T-helper 1 cell treated with Interleukin-12 subunit alpha and Interleukin-12 subunit beta and Interleukin-4 antibody, amounts not matched to agents 30 μg/mL and 1 μg/mL, for 36 hours (primary cell): ENCODE measurements around the gene NFATC4.
A peak's percentile ranks its signal among the peaks of the same experiment; 100 is the strongest.

Experiments
- H3K27ac Mint-ChIP-seq: one replicate; pipeline ENCODE4 v1.8.0; 2021; ENCODE audit warnings: mild to moderate bottlenecking, mixed read lengths
- H3K27me3 Mint-ChIP-seq: one replicate; pipeline ENCODE4 v1.8.0; 2021; ENCODE audit warnings: low read depth, mixed read lengths
- H3K36me3 Mint-ChIP-seq: one replicate; pipeline ENCODE4 v1.8.0; 2021; ENCODE audit warnings: low read depth, mixed read lengths
- H3K4me1 Mint-ChIP-seq: one replicate; pipeline ENCODE4 v1.8.0; 2021; ENCODE audit warnings: low read depth, mixed read lengths
- H3K4me3 Mint-ChIP-seq: one replicate; pipeline ENCODE4 v1.8.0; 2021; ENCODE audit warnings: mild to moderate bottlenecking, moderate library complexity, mixed read lengths
- H3K9me3 Mint-ChIP-seq: one replicate; pipeline ENCODE4 v1.8.0; 2021; ENCODE audit warnings: mixed read lengths

NFATC4 gene

GRCh38 chr14:24332268-24332993, 35.6 kb upstream of the NFATC4 start:
- Mint-ChIP-seq H3K27me3 (peaks cover 47% of the 10 kb centered on the region), H3K4me3 (peak overlapping the region; percentile 78), H3K36me3 (peaks cover 19% of the 10 kb centered on the region), H3K4me1 (peaks cover 37% of the 10 kb centered on the region), H3K27ac (peak overlapping the region; percentile 71), H3K9me3 (no peaks in the 10 kb centered on the region)

- Mint-ChIP-seq H3K4me3 (peak within 1 kb of the TSS; percentile 46), H3K36me3 (peaks cover 29% of the 10 kb centered on the region), H3K9me3 (no peaks in the 10 kb centered on the region), H3K4me1 (peaks cover 34% of the 10 kb centered on the region), H3K27me3 (peaks cover 46% of the 10 kb centered on the region), H3K27ac (no peak within 1 kb of the TSS)
These were observed 33.3 kb upstream of the NFATC4 start, which contains the start of gene ADCY4 for GRCh38 chr14:24334431-24335291. TSS of gene ADCY4 (minus strand) at chr14:24335071. CDS start at chr14:24334652, 419 bp downstream.

GRCh38 chr14:24335461-24336171, 32.4 kb upstream of the NFATC4 start:
- Mint-ChIP-seq H3K27me3 (peaks cover 36% of the 10 kb centered on the region), H3K4me1 (peaks cover 33% of the 10 kb centered on the region), H3K9me3 (no peaks in the 10 kb centered on the region), H3K36me3 (peaks cover 29% of the 10 kb centered on the region), H3K27ac (no peak overlapping the region), H3K4me3 (no peak overlapping the region)

GRCh38 chr14:24337144-24337823, 30.7 kb upstream of the NFATC4 start:
- H3K36me3 Mint-ChIP-seq: peaks cover 29% of the 10 kb centered on the region
- H3K9me3 Mint-ChIP-seq: no peaks in the 10 kb centered on the region
- peaks cover 30% of the 10 kb centered on the region for H3K27me3 Mint-ChIP-seq
- H3K4me3 Mint-ChIP-seq: no peak overlapping the region
- H3K4me1 Mint-ChIP-seq: peaks cover 26% of the 10 kb centered on the region
- no peak overlapping the region for H3K27ac Mint-ChIP-seq

- Mint-ChIP-seq H3K4me1 (peaks cover 23% of the 10 kb centered on the region), H3K9me3 (no peaks in the 10 kb centered on the region)
These were observed 30.2 kb upstream of the NFATC4 start for GRCh38 chr14:24337824-24338175.

GRCh38 chr14:24338843-24339242, 29.1 kb upstream of the NFATC4 start:
- Mint-ChIP-seq H3K36me3 (peaks cover 29% of the 10 kb centered on the region), H3K27ac (no peak overlapping the region), H3K4me1 (peaks cover 20% of the 10 kb centered on the region), H3K9me3 (no peaks in the 10 kb centered on the region), H3K27me3 (peaks cover 27% of the 10 kb centered on the region), H3K4me3 (peak overlapping the region; percentile 92)

More at GRCh38 chr14:24337824-24338175, 30.2 kb upstream of the NFATC4 start:
- Mint-ChIP-seq H3K27me3 (peaks cover 32% of the 10 kb centered on the region), H3K4me3 (peak overlapping the region; percentile 92), H3K36me3 (peaks cover 29% of the 10 kb centered on the region), H3K27ac (no peak overlapping the region)

- peaks cover 29% of the 10 kb centered on the region for H3K36me3 Mint-ChIP-seq
- peak within 1 kb of the TSS; percentile 92 for H3K4me3 Mint-ChIP-seq
- peak within 1 kb of the TSS; percentile 88 for H3K27ac Mint-ChIP-seq
- H3K4me1 Mint-ChIP-seq: peaks cover 17% of the 10 kb centered on the region
- H3K27me3 Mint-ChIP-seq: peaks cover 25% of the 10 kb centered on the region
- H3K9me3 Mint-ChIP-seq: no peaks in the 10 kb centered on the region
These were observed 28.5 kb upstream of the NFATC4 start, which contains the start of gene RIPK3 for GRCh38 chr14:24339284-24340151. TSS of gene RIPK3 (minus strand) at chr14:24339991. CDS start at chr14:24339826, 165 bp downstream.

- Mint-ChIP-seq H3K4me1 (peaks cover 16% of the 10 kb centered on the region), H3K27me3 (peaks cover 26% of the 10 kb centered on the region), H3K27ac (no peak overlapping the region), H3K9me3 (no peaks in the 10 kb centered on the region), H3K4me3 (no peak overlapping the region), H3K36me3 (peaks cover 24% of the 10 kb centered on the region)
These were observed 27.4 kb upstream of the NFATC4 start for GRCh38 chr14:24340606-24341005.

- H3K4me1 Mint-ChIP-seq: peaks cover 12% of the 10 kb centered on the region
- no peak overlapping the region for H3K27ac Mint-ChIP-seq
- no peaks in the 10 kb centered on the region for H3K9me3 Mint-ChIP-seq
These were observed 25.1 kb upstream of the NFATC4 start for GRCh38 chr14:24342889-24343288.

GRCh38 chr14:24343795-24344660, 24.0 kb upstream of the NFATC4 start:
- H3K4me1 Mint-ChIP-seq: peaks cover 4% of the 10 kb centered on the region
- peaks cover 37% of the 10 kb centered on the region for H3K27me3 Mint-ChIP-seq
- H3K36me3 Mint-ChIP-seq: no peaks in the 10 kb centered on the region
- no peaks in the 10 kb centered on the region for H3K9me3 Mint-ChIP-seq
- H3K27ac Mint-ChIP-seq: no peak overlapping the region
- H3K4me3 Mint-ChIP-seq: no peak overlapping the region

More at GRCh38 chr14:24342889-24343288, 25.1 kb upstream of the NFATC4 start:
- Mint-ChIP-seq H3K4me3 (no peak overlapping the region), H3K36me3 (peaks cover 7% of the 10 kb centered on the region), H3K27me3 (peaks cover 31% of the 10 kb centered on the region)

- Mint-ChIP-seq H3K27me3 (peaks cover 63% of the 10 kb centered on the region), H3K36me3 (no peaks in the 10 kb centered on the region), H3K4me3 (no peak overlapping the region), H3K27ac (no peak overlapping the region), H3K9me3 (no peaks in the 10 kb centered on the region), H3K4me1 (no peaks in the 10 kb centered on the region)
These were observed 20.9 kb upstream of the NFATC4 start for GRCh38 chr14:24347134-24347533.

- H3K4me3 Mint-ChIP-seq: no peak overlapping the region
- no peaks in the 10 kb centered on the region for H3K9me3 Mint-ChIP-seq
- H3K27ac Mint-ChIP-seq: no peak overlapping the region
- H3K4me1 Mint-ChIP-seq: no peaks in the 10 kb centered on the region
- no peaks in the 10 kb centered on the region for H3K36me3 Mint-ChIP-seq
- H3K27me3 Mint-ChIP-seq: peaks cover 66% of the 10 kb centered on the region
These were observed 19.8 kb upstream of the NFATC4 start for GRCh38 chr14:24348186-24348585.
